GM20431 (cell line): Measurements from ENCODE around the gene SMIM33.
"Not testable (repeated sequence)": the region's sequence is repeated elsewhere in the genome, so short reads cannot be mapped to it uniquely, and the experiment has no call there.

Experiments used
- in situ Hi-C: fragments of 300-500 bp; cut with MseI, MboI; formaldehyde crosslinking; loops from one replicate; pipeline ENCODE4 v1.15.0; 2020; ENCODE audit warnings: low sequenced_read_pairs; ENCODE audit not compliant: unreplicated experiment

SMIM33 gene

DNA sequence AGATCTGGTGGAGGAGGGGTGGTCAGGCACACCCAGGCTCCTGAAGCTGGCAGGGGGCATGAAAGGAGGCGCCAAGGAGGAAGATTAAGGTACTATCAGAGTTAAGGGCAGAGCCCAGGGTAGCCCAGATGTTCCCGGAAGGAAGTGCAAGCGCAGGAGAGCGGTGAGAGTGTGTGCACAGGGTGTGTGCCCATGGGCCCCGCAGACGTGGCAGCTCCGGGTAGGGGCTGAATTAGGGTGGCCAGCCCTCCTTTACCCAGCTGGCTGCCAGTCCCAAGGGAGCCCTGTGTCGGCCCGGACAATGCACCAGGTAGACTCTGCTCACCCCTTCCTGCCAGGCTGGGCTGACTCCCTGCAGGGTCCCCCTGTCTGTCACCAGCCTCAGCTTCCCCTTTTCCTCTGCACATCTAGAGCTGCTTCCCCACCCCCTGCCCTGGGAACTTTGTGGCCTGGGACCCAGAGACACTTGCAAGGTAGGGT is at the start of gene SMIM33:
SMIM33 (plus strand) TSS at position 184 of the 480 bp plus-strand sequence; CDS start at position 302, 118 bp downstream.
- in situ Hi-C loops = no loop called here

DNA sequence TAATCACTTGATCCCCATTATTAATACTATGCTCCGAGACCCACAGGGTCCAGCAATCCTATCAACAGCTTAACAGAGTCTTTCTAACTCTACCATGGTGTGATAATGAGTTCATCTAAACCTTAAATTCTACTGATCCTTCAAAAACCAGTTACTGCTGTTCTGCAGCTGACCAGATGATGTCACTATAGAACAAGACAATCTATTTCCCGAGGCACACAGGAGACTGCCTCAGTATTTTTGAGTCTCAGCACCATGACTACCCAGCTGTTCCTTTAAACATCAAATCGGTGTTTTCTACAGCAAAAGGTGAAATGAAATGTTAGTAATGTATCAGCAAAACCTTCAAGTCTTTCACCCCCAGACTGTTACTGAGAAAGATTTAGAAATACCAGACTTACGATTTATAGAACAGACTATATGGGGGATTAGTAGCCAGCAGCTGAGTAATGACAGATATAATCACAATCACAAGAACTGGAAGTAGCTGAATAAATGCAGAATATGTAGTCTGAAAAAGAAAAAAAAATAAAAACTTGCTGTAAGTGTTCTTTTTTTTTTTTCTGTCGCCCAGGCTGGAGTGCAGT is 48.4 kb upstream of the SMIM33 start:
- in situ Hi-C loops = no loop called here

- in situ Hi-C loops = loop anchor here (5.0 kb wide), 1 partner anchor 87 kb away; no protein-coding TSS in a partner anchor
Observed at GRCh38 chr5:139425497-139425896, 45.3 kb upstream of the SMIM33 start.

DNA sequence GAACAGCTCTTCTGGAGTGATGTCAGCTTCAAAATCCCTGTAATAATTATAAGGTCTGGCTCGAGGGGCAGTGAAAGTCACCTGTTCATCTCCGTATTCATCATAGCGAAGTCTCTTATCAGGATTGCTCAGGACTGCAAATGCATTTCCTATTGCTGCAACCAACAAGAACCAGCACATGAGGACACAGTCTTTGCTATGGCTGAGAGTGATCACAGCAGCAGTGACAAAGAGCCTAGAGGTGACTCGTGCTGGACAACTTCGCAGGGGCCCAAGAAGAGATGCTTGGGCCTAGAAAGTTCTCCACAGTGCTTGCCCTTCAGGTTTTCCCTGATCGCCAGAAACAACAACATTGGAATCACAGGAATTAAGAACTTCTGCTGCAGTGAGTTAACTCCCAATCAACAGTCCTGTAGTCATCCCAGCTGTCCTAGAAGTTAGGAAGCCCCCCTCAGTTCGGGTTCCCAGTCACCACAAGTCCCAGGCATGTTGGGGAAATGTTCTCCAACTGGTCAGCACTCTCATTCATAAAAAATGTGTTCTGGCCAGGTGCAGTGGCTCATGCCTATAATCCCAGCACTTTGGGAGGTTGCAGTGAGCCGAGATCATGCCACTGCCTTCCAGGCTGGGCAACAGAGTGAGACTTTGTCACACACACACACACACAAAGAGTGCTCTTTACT is 44.5 kb upstream of the SMIM33 start:
- in situ Hi-C loops = loop anchor here (5.0 kb wide), 1 partner anchor 86 kb away; no protein-coding TSS in a partner anchor

DNA sequence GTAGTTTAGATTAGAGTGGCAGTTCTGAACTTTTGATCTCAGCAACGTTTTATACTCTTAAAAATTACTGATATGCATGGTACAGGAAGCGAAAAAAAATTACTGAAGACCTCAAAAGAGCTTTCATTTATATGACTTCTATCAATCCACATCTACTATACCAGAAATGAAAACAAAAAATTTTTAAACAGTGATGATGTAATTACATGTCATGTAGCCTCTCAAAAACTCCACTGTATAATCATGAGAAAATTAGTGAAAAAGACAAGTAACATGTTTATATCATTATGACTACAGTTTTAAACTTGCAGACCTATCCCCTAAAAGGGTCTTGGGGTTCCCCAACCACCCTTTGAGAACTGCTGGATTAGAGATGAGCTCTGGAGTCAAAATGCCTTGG is 40.8 kb upstream of the SMIM33 start:
- in situ Hi-C loops = no loop called here

GRCh38 chr5:139431706-139432105 is 39.1 kb upstream of the SMIM33 start:
- in situ Hi-C loops = no loop called here

GRCh38 chr5:139435676-139436075 is 35.1 kb upstream of the SMIM33 start:
- in situ Hi-C loops = no loop called here

GRCh38 chr5:139438707-139439012 is 32.1 kb upstream of the SMIM33 start:
- in situ Hi-C loops = no loop called here

GRCh38 chr5:139439013-139439903 is 31.5 kb upstream of the SMIM33 start, which contains the start of gene DNAJC18:
Gene DNAJC18 (minus strand): TSS chr5:139439525. CDS start chr5:139439445, 80 bp downstream.
- in situ Hi-C loops = no loop called here

DNA sequence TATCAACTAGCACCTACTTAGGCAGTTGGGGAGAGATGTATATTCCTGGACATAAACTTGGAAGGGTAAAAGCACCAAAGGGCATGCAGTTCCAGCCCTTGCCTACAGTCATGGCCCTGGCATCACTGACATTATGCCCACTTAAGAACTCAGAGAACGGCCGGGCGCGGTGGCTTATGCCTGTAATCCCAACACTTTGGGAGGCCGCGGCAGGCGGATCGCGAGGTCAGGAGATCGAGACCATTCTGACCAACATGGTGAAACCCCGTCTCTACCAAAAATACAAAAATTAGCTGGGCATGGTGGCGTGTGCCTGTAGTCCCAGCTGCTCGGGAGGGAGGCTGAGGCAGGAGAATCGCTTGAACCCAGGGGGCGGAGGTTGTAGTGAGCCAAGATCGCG is 30.4 kb upstream of the SMIM33 start:
- in situ Hi-C loops = not testable (repeated sequence)

DNA sequence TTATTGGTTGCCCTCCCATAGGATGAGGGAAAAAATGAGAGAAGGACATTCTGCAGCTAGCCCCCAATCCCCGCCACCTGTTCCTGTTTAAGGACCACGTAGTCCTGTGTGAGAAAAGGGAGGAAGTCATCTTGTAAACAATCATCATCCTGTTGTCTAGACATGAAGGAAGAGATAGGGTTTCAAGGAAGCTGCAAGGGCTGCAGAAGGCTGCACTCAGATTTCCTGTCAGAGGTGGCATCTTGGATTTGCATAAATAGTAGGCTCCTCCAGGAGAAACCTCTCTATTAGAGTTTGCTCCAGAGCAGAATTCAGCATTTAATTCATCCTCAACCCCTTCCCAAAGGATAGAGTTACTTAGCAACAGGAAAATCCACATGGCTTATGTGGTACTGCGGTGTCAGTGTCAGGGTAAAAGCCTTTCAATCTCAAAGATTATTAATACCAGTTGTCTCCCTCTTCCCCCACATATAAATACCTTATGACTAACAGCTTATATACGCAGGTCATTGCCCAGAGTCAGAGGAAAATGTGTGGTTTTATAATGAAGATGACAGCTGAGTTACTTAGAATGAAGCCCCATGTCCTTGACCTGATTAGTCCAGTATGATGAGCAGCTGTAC is 26.9 kb upstream of the SMIM33 start:
- in situ Hi-C loops = no loop called here

DNA sequence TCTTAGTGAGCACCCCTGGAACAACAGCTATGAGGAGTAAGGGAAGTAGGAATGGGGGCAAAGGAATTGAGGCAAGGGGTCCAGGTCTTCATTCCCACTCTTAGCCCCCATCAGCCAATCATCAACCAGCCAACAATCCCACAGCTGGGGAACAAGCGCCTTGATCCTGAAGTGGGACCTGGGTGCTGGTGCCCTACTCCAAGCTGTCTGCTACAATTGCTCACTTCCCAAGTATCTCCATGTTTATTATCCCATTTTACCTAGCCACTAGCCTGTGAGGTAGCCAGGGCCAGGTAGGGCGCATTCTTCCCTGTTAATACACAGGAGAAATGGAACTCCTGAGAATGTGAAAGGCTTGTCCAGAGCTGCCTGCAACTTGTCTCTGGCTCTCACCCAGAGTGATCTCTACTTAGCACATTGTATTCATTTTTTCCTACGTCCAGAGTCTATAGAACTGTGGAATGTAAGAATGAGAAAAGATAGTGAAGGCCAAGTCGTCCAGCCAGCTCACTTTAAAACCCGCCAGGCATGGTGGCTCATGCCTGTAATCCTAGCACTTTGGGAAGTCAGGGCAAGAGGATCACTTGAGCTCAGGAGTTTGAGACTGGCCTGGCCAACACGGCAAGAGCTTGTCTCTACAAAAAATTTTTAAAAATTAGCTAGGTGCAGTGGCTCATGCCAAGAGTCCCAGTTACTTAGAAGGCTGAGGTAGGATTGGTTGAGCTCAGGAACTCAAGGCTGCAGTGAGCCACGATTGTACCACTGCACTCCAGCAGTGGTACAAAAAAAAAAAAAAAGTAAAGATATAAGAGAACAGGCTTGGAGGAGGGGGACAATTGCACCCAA is 25.3 kb upstream of the SMIM33 start:
- in situ Hi-C loops = no loop called here

GRCh38 chr5:139446956-139447779 is 23.6 kb upstream of the SMIM33 start:
- in situ Hi-C loops = no loop called here

DNA sequence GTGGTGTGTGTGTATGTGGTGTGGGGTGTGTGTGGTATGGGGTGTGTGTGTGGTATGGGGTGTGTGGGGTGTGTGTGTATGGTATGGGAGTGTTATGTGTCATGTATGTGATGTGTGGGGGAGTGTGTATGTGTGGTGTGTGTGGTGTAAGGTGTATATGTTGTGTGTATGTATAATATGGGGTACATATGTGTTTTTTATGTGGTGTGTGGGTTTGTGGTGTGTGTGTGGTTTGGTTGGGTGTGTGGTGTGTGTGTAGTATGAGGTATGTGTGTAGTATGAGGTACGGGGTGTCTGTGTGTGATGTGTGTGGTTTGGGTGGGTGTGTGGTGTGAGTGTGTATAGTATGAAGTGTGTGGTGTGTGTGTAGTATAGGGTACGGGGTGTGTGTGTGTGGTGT is 19.6 kb upstream of the SMIM33 start:
- in situ Hi-C loops = no loop called here

GRCh38 chr5:139451878-139452660 is 18.7 kb upstream of the SMIM33 start:
- in situ Hi-C loops = no loop called here

DNA sequence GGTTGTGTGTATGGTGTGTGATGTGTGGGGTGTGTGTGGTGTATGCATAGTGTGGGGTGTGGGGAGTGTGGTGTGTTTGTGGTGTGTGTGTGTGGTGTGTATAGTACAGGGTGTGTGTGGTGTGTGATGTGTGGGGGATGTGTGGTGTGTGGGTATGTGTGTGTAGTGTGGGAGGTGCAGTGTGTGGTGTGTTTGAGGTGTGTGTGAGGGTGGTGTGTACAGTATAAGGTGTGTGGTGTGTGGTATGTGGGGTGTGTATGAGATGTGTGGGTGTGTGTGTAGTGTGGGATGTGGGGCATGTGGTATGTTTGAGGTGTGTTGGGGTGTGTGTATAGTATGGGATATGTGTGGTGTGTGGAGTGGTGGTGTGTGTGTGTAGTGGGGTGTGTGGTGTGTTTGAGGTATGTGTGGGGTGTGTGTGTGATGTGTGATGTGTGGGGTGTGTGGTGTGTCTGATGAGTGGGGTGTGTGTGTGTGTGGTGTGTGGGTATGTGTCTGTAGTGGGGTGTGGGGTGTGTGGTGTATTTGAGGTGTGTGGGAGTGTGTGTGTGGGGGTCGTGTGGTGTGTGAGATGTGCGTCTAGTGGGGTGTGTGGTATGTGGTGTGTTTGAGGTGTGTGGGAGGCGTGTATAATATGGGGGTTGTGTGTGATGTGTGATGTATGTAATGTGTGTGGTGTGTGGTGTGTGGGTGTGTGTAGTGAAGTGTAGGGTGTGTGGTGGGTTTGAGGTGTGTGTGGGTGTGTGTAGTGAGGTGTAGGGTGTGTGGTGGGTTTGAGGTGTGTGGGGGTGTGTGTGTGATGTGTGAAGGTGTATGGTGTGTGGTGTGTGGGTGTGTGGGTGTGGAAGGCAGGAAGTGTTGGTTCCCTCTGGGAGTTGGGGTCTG is 16.9 kb upstream of the SMIM33 start:
- in situ Hi-C loops = no loop called here
